ENCODE measurements around the gene TMEM219. TPM values are rescaled to one million over a fixed set of nuclear protein-coding genes. Genes with fewer than 3 reads are reported as not detected.

The TMEM219 gene
- total and polyA plus RNA-seq, 12 donors = 53.0 to 105 (median 69.3) TPM

DNA sequence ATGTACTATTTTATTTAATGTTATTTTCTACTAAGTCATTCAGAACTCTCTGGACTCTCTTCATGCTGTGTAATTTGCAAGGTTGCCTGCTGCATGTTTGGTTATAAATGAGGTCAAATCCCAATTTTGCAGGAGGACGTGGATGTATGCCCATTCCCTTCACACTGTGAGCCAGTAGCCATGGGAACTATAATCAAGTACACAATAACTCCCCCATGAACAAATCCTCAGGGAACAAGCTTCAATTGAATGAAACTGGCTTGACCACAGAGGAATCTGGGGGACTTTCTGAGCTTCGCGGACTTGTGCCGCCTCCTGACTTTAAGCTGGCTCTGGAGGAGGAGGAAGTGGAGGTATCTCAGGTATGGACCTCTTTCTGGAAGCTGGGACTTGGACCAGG lies 21.2 kb upstream of the TMEM219 start:
- peaks cover 0 to 13% (median 0%) of the 10 kb centered on the region in 9 donors for H3K4me1 ChIP-seq
- ATAC-seq (no peak), DNase-seq (no peak)
- TF ChIP-seq, protein P1, sequence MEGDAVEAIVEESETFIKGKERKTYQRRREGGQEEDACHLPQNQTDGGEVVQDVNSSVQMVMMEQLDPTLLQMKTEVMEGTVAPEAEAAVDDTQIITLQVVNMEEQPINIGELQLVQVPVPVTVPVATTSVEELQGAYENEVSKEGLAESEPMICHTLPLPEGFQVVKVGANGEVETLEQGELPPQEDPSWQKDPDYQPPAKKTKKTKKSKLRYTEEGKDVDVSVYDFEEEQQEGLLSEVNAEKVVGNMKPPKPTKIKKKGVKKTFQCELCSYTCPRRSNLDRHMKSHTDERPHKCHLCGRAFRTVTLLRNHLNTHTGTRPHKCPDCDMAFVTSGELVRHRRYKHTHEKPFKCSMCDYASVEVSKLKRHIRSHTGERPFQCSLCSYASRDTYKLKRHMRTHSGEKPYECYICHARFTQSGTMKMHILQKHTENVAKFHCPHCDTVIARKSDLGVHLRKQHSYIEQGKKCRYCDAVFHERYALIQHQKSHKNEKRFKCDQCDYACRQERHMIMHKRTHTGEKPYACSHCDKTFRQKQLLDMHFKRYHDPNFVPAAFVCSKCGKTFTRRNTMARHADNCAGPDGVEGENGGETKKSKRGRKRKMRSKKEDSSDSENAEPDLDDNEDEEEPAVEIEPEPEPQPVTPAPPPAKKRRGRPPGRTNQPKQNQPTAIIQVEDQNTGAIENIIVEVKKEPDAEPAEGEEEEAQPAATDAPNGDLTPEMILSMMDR (IDR thresholded peaks at IDR 0.05) = no peak
- H3K36me3 ChIP-seq = no peaks in the 10 kb centered on the region
- intact Hi-C loops (cut with DNase I) = no loop called here
- no peak overlapping the region for H3K4me3 ChIP-seq
- H3K27me3 ChIP-seq = peaks cover 0 to 6% (median 0%) of the 10 kb centered on the region in 7 donors
- 41 to 53% methylated on average over 4 of the region's 4 CpGs for WGBS, 2 donors
- no peak overlapping the region for H3K27ac ChIP-seq
- peaks cover 0 to 7% (median 0%) of the 10 kb centered on the region in 11 donors for H3K9me3 ChIP-seq

DNA sequence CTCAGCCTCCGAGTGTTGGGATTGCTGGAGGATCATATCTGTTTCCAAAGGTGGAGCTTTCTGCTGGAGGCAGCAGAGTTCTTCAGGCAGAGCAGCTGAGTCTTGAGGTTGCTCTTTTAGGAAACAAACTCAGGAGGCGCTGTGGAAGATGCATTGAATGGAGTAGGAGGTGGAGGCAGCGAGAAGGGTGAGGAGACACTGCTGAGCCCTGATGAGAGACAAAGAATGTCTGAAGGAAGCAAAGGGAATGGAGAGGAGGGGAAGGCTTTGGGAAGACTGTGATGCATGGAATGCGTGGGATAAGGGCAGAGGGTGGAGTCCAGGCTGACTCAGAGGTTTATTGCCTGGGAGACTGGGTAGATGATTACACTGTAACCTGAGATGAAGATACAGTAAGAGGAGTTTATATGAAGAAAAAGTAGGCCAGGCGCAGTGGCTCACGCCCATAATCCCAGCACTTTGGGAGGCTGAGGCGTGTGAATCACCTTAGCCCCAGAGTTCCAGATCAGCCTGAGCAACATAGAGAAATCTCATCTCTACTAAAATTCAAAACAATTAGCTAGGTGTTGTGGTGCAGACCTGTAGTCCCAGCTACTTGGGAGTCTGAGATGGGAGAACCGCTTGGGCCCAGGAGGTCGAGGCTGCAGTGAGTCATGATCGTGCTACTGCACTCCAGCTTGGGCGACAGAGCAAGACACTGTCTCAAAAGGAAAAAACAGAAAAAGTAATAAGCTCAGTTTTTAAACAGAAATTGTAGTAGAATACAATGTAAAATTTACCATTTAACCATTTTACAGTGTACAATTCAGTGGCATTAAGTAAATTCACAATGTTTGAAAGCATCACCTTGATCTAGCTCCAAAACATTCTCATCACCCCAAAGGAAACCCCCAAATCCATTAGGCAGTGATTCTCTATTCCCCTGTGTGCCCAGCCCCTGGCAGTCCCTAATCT lies 17.8 kb upstream of the TMEM219 start:
- Histone ChIP-seq H3K9me3 (peaks cover 0 to 7% (median 0%) of the 10 kb centered on the region in 11 donors), H3K4me1 (peaks cover 0 to 13% (median 0%) of the 10 kb centered on the region in 9 donors), H3K4me3 (no peak overlapping the region), H3K27ac (peak overlapping the region in 1 of 10 donors; percentile 38), H3K27me3 (peaks cover 0 to 6% (median 0%) of the 10 kb centered on the region in 7 donors), H3K36me3 (no peaks in the 10 kb centered on the region)
- ATAC-seq (peak in 5 of 8 donors; percentile 46 to 85 (median 62)), DNase-seq (no peak)
- 62 to 64% methylated on average over 11 of the region's 11 CpGs for WGBS, 2 donors
- intact Hi-C loops (cut with DNase I) = no loop called here
- TF ChIP-seq, protein P1 (IDR thresholded peaks at IDR 0.05) = peak in 1 of 9 donors; percentile 16

DNA sequence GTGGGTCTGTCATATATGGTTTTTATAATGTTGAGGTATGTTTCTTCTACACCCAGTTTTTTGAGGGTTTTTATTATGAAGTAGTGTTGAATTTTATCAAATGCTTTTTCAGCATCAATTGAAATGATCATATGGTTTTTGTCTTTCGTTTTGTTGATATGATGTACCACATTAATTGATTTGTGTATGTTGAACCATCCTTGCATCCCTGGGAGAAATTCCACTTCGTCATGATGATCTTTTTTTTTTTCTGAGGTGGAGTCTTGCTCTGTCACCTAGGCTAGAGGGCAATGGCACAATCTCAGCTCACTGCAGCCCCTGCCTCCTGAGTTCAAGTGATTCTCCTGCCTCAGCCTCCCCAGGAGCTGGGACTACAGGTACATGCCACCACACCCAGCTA lies 14.0 kb upstream of the TMEM219 start:
- H3K36me3 ChIP-seq = no peaks in the 10 kb centered on the region
- intact Hi-C loops (cut with DNase I) = no loop called here
- TF ChIP-seq, protein P1 (IDR thresholded peaks at IDR 0.05) = no peak
- no peak overlapping the region for H3K4me3 ChIP-seq
- no peaks in the 10 kb centered on the region for H3K27me3 ChIP-seq
- no peak overlapping the region for H3K27ac ChIP-seq
- WGBS, 2 donors = 81 to 93% methylated on average over 2 of the region's 2 CpGs
- no peak for ATAC-seq
- DNase-seq = no peak
- peaks cover 0 to 11% (median 0%) of the 10 kb centered on the region in 11 donors for H3K9me3 ChIP-seq
- peaks cover 0 to 13% (median 0%) of the 10 kb centered on the region in 9 donors for H3K4me1 ChIP-seq

DNA sequence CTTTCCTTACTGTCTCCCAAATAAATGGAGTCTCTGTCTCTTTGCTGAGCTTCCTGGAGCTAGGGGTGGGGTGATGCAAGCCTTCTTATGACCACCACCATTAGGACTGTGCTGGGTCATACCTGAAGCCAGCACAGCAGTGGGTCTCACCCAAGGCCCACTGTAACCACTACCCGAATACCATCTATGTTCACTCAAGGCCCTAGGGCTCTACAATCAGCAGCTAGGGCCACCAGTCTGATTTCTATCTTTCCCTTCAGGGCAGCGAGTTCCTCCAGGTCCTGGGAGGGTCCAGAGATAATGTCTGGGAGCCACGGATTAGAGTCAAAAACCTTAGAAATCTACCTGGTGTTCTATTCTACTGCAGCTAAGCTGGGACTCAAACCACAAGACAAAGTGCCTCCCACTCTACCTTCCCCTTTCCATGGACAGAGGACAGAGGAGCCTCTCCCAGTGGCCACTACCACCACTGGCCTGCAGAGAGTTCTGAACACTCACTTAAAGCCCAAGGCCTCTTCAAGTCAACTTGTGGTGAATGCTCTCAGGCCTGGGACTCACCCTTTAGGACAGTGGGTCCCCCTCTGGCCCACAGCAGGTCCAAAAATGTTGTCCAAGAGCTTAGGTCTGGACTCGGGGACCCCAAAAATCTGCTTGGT lies 10.9 kb upstream of the TMEM219 start:
- Histone ChIP-seq H3K27ac (no peak overlapping the region), H3K36me3 (no peaks in the 10 kb centered on the region), H3K4me3 (no peak overlapping the region), H3K4me1 (no peaks in the 10 kb centered on the region), H3K9me3 (peaks cover 0 to 11% (median 0%) of the 10 kb centered on the region in 11 donors), H3K27me3 (peaks cover 0 to 4% (median 0%) of the 10 kb centered on the region in 7 donors)
- intact Hi-C loops (cut with DNase I) = no loop called here
- WGBS, 2 donors = 89 to 92% methylated on average over 4 of the region's 4 CpGs
- no peak for DNase-seq
- ATAC-seq = no peak
- TF ChIP-seq, protein P1 (IDR thresholded peaks at IDR 0.05) = no peak
